ENCODE measurements around the gene C6orf136. TPM values are rescaled to one million over a fixed set of nuclear protein-coding genes. Genes with fewer than 3 reads are reported as not detected.
A peak's percentile ranks its signal among the peaks of the same experiment; 100 is the strongest.

Gene C6orf136
- total and polyA plus RNA-seq, 9 of the 15 experiments (the other 6 are each of a cell fraction or from before 2014, with no cell fraction given) = 14.1 to 63.1 (median 18.4) TPM

DNA sequence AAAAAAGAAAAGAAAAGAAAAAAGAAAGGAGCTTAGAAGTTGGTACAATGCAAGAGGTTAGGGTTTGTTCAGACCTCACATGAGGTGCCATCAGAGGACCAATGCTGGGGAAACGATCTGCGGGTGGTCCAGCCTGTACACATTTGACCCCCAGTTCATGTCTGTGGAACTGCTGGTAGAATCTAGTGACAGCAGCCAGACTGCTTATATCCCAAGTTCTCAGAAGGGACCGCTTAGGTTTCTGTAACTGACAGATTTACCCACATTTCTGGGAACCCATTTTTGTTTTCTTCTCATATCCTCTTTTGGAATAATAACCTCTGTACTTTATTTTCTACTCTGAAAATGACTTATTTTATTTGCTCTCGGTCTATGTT lies 34.8 kb downstream of the C6orf136 start (continued):
- TF ChIP-seq, protein P1, sequence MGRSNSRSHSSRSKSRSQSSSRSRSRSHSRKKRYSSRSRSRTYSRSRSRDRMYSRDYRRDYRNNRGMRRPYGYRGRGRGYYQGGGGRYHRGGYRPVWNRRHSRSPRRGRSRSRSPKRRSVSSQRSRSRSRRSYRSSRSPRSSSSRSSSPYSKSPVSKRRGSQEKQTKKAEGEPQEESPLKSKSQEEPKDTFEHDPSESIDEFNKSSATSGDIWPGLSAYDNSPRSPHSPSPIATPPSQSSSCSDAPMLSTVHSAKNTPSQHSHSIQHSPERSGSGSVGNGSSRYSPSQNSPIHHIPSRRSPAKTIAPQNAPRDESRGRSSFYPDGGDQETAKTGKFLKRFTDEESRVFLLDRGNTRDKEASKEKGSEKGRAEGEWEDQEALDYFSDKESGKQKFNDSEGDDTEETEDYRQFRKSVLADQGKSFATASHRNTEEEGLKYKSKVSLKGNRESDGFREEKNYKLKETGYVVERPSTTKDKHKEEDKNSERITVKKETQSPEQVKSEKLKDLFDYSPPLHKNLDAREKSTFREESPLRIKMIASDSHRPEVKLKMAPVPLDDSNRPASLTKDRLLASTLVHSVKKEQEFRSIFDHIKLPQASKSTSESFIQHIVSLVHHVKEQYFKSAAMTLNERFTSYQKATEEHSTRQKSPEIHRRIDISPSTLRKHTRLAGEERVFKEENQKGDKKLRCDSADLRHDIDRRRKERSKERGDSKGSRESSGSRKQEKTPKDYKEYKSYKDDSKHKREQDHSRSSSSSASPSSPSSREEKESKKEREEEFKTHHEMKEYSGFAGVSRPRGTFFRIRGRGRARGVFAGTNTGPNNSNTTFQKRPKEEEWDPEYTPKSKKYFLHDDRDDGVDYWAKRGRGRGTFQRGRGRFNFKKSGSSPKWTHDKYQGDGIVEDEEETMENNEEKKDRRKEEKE (IDR thresholded peaks at IDR 0.05; ENCODE audit: borderline replicate concordance in 1 of 2, control insufficient read depth in 1 of 2, low read depth in 2 of 2, low read length in 1 of 2) = no peak
- TF ChIP-seq, protein P2, sequence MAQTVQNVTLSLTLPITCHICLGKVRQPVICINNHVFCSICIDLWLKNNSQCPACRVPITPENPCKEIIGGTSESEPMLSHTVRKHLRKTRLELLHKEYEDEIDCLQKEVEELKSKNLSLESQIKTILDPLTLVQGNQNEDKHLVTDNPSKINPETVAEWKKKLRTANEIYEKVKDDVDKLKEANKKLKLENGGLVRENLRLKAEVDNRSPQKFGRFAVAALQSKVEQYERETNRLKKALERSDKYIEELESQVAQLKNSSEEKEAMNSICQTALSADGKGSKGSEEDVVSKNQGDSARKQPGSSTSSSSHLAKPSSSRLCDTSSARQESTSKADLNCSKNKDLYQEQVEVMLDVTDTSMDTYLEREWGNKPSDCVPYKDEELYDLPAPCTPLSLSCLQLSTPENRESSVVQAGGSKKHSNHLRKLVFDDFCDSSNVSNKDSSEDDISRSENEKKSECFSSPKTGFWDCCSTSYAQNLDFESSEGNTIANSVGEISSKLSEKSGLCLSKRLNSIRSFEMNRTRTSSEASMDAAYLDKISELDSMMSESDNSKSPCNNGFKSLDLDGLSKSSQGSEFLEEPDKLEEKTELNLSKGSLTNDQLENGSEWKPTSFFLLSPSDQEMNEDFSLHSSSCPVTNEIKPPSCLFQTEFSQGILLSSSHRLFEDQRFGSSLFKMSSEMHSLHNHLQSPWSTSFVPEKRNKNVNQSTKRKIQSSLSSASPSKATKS (CRISPR knock-in tag; IDR thresholded peaks at IDR 0.05) = no peak
- TF ChIP-seq KLF16 (IDR thresholded peaks at IDR 0.05) = no peak
- TF ChIP-seq TBL1XR1 (IDR thresholded peaks at IDR 0.05; ENCODE audit: low read length in 2 of 2) = no peak
- TF ChIP-seq SMAD3 (CRISPR knock-in tag; conservative IDR thresholded peaks at IDR 0.05) = no peak
- 0 out of 2 replicates have a peak, but pooled peaks have one; percentile 3 for TF ChIP-seq ZNF764 (CRISPR knock-in tag; IDR thresholded peaks at IDR 0.05; ENCODE audit: low read depth)
- TF ChIP-seq C11orf30 (IDR thresholded peaks at IDR 0.05; ENCODE audit: low read depth) = no peak
- no peak for TF ChIP-seq KAT8 (IDR thresholded peaks at IDR 0.05; ENCODE audit: low read depth)
- TF ChIP-seq GATA2 (CRISPR knock-in tag; IDR thresholded peaks at IDR 0.05) = no peak
- TF ChIP-seq ZNF408 (CRISPR knock-in tag; IDR thresholded peaks at IDR 0.05; ENCODE audit: low read depth) = no peak
- TF ChIP-seq, protein P3, sequence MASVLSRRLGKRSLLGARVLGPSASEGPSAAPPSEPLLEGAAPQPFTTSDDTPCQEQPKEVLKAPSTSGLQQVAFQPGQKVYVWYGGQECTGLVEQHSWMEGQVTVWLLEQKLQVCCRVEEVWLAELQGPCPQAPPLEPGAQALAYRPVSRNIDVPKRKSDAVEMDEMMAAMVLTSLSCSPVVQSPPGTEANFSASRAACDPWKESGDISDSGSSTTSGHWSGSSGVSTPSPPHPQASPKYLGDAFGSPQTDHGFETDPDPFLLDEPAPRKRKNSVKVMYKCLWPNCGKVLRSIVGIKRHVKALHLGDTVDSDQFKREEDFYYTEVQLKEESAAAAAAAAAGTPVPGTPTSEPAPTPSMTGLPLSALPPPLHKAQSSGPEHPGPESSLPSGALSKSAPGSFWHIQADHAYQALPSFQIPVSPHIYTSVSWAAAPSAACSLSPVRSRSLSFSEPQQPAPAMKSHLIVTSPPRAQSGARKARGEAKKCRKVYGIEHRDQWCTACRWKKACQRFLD (CRISPR knock-in tag; IDR thresholded peaks at IDR 0.05) = no peak
- TF ChIP-seq FOXA1 (IDR thresholded peaks at IDR 0.05; ENCODE audit: borderline replicate concordance) = no peak
- no peak for TF ChIP-seq ESRRB (CRISPR knock-in tag; IDR thresholded peaks at IDR 0.05; ENCODE audit: borderline replicate concordance)
- TF ChIP-seq ZFP30 (CRISPR knock-in tag; IDR thresholded peaks at IDR 0.05; ENCODE audit: borderline replicate concordance) = no peak
- no peak for TF ChIP-seq NCOA4 (IDR thresholded peaks at IDR 0.05; ENCODE audit: partially characterized antibody)
- TF ChIP-seq, protein P4, sequence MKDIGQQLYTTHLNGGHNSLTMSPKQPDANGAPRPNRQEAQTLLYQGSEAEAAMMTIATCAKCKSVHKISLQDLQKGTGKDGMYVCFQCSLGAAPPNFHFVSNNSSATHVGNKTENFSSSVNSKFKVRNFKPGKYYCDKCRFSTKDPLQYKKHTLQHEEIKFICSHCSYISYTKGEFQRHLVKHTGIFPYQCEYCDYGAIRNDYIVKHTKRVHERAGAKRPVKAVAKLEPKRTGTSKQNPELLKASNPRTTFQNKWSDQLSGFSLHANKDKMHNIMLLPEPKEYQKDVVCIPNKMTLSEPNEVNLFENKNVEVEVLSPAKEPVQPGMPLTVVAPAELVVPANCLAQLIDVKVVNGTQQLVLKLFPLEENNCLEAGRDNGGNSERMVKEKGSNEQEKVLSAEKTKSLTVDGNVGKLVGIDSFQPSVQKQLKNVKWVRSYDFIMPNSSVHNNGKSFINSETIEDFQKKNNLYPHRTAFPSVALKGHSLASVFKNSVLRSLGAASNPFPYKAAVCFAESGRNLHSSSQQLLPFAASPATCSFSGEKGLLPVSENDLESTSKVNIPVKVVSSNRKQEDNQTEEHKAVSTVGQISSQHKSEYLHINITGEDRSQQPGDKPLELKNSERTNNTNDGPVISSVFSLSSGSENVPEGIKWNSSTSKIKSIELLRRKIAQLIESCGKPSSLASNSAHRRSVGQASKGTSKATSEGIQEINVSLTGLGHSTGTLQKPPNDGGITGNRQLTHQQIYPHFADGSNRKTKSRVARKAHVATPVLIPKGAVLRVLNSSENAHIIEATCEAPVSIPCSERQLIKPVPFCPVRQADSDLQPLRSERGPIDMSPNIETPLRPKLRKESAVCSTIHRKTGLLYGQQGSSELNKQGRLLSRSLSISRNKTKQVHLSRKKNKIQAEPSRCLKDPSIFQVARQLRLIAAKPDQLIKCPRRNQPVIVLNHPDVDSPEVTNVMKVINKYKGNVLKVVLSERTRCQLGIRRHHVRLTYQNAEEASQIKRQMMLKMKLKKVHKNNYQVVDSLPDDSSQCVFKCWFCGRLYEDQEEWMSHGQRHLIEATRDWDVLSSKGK (CRISPR knock-in tag; IDR thresholded peaks at IDR 0.05) = no peak
- no peak for TF ChIP-seq ZNF184 (CRISPR knock-in tag; IDR thresholded peaks at IDR 0.05)
- TF ChIP-seq BCOR (IDR thresholded peaks at IDR 0.05) = no peak
- no peak for TF ChIP-seq ZNF57 (CRISPR knock-in tag; IDR thresholded peaks at IDR 0.05)

Data from K562 (cell line).